Neural cell (in vitro differentiated cells): ENCODE measurements around the gene MAN2A2.

ENCODE experiments used
- CTCF ChIP-seq: fragments of 450-650 bp; IDR thresholded peaks from 2 replicates; pipeline ENCODE4 v1.5.1; 2014; ENCODE audit warnings: antibody characterized with exemption, mild to moderate bottlenecking, moderate library complexity; ENCODE audit not compliant: poor library complexity, severe bottlenecking
- EP300 ChIP-seq: fragments of 450-650 bp; conservative IDR thresholded peaks from 2 replicates; pipeline ENCODE4 v1.6.1; 2014; ENCODE audit warnings: antibody characterized with exemption, mild to moderate bottlenecking, moderate library complexity; ENCODE audit not compliant: poor library complexity, severe bottlenecking
- EZH2 ChIP-seq: fragments of 200-600, 300-800 bp; shearing (Covaris generic), sonication (generic); IDR thresholded peaks from 2 replicates; pipeline ENCODE4 v1.6.1; 2014; ENCODE audit warnings: antibody characterized with exemption, low read length, borderline replicate concordance, mild to moderate bottlenecking; ENCODE audit not compliant: insufficient read depth, poor library complexity, severe bottlenecking
- MXI1 ChIP-seq: fragments of 450-650 bp; conservative IDR thresholded peaks from 2 replicates; pipeline ENCODE4 v1.6.1; 2014; ENCODE audit warnings: antibody characterized with exemption, mild to moderate bottlenecking; ENCODE audit not compliant: poor library complexity, severe bottlenecking
- POLR2AphosphoS5 ChIP-seq: IDR thresholded peaks from 2 replicates; pipeline ENCODE4 v1.6.1; 2012
- RAD21 ChIP-seq: fragments of 450-650 bp; conservative IDR thresholded peaks from 2 replicates; pipeline ENCODE4 v1.6.1; 2014; ENCODE audit warnings: antibody characterized with exemption, mild to moderate bottlenecking, moderate library complexity
- REST ChIP-seq: IDR thresholded peaks from 2 replicates; pipeline ENCODE4 v1.6.1; 2012; ENCODE audit warnings: borderline replicate concordance
- TAF1 ChIP-seq: IDR thresholded peaks from 2 replicates; pipeline ENCODE4 v1.6.1; 2012; ENCODE audit warnings: low read depth

- TF ChIP-seq CTCF: no peak
- TF ChIP-seq EZH2: no peak
- TF ChIP-seq POLR2AphosphoS5: no peak
- no peak for TF ChIP-seq TAF1
- no peak for TF ChIP-seq MXI1
- no peak for TF ChIP-seq REST
- no peak for TF ChIP-seq RAD21
- no peak for TF ChIP-seq EP300
Observed at GRCh38 chr15:90929246-90930019, 26.3 kb downstream of the MAN2A2 start.
